Measurements from ENCODE around the gene CMKLR1. TPM values are rescaled to one million over a fixed set of nuclear protein-coding genes. Genes with fewer than 3 reads are reported as not detected.

Gene CMKLR1
- total and polyA plus RNA-seq, 9 of the 15 experiments (the other 6 are each of a cell fraction or from before 2014, with no cell fraction given) = 0.11 to 1.4 (median 0.20) TPM

- Histone ChIP-seq H3K4me1 (replicated peaks in 1 of 2; ENCODE audit: control insufficient read depth in 2 of 2, insufficient read depth in 2 of 2, low read length in 2 of 2) (peaks cover 0 to 12% of the 10 kb centered on the region in 2 experiments; a peak in 2 of 5 replicates), H3K27me3 (ENCODE audit: control insufficient read depth in 2 of 2, insufficient read depth in 2 of 2, low read length in 2 of 2) (peaks cover 36 to 55% of the 10 kb centered on the region in 2 experiments), H3K79me2 (ENCODE audit: control insufficient read depth, insufficient read depth, low read length) (no peaks in the 10 kb centered on the region), H3K4me3 (no peak overlapping the region), H3K9me1 (ENCODE audit: control insufficient read depth, insufficient read depth, low read length) (no peaks in the 10 kb centered on the region), H3K36me3 (ENCODE audit: control insufficient read depth, insufficient read depth, low read length) (no peaks in the 10 kb centered on the region), H3K27ac (ENCODE audit: extremely low read depth, low read depth, low read length) (no peak overlapping the region), H4K20me1 (replicated peaks; ENCODE audit: control insufficient read depth, insufficient read depth, low read length) (peaks cover 9% of the 10 kb centered on the region; the same call in 1 of the 2 replicates), H3K9me3 (replicated peaks; ENCODE audit: control insufficient read depth, insufficient read depth, low read depth, low read length) (no peaks in the 10 kb centered on the region), H3K9ac (ENCODE audit: insufficient read depth in 1 of 2, low read depth in 2 of 2, low read length in 2 of 2) (peak overlapping the region in 1 of 2 experiments; percentile 38; a peak in 1 of 4 replicates), H3K4me2 (ENCODE audit: insufficient read depth, low read length) (no peak overlapping the region), H2AFZ (ENCODE audit: low read depth, low read length) (no peak overlapping the region)
- 6% methylated on average over 16 of the region's 18 CpGs for WGBS (ENCODE audit: insufficient coverage, low coverage, missing lambda C conversion rate)
- DNase-seq (ENCODE audit: extremely low read depth in 1 of 4, low spot score in 3 of 4) = no peak
- BruUV-seq (replicated peaks) = no TSS peak
- in situ Hi-C loops (cut with MboI) (no loop called here), intact Hi-C loops (cut with micrococcal nuclease) (loop anchor here (5.0 kb wide), 1 partner anchor 155 kb away; no protein-coding TSS in a partner anchor)
- POLR2A ChIA-PET = no interaction called here
- FAIRE-seq = no peak
- ATAC-seq = peak; percentile 47; the same call in 1 of the 3 replicates
- CTCF ChIA-PET (ENCODE audit: low intra/inter-chr PET ratio) = no interaction called here
- peak; percentile 20; the same call in 1 of the 2 replicates for TF ChIP-seq REST (IDR thresholded peaks at IDR 0.05; ENCODE audit: borderline replicate concordance)
- no peak for TF ChIP-seq REST (CRISPR knock-in tag; IDR thresholded peaks at IDR 0.05; ENCODE audit: low read depth)
- TF ChIP-seq MITF (IDR thresholded peaks at IDR 0.05) = no peak
- peak; percentile 14 to 42 (median 35); a peak in 3 of 6 replicates for TF ChIP-seq CTCF (IDR thresholded peaks at IDR 0.05 in 2 of 3, conservative IDR thresholded peaks at IDR 0.05 in 1 of 3; ENCODE audit: insufficient read depth in 2 of 3, low read depth in 1 of 3, low read length in 3 of 3)
- no peak for TF ChIP-seq HMGXB4 (CRISPR knock-in tag; IDR thresholded peaks at IDR 0.05)
- TF ChIP-seq E2F3 (CRISPR knock-in tag; IDR thresholded peaks at IDR 0.05) = no peak
These were observed 36.5 kb downstream of the CMKLR1 start for GRCh38 chr12:108302403-108303311.

Measured in K562 (cell line).